ENCODE measurements around the gene GATA2.

The GATA2 gene

DNA sequence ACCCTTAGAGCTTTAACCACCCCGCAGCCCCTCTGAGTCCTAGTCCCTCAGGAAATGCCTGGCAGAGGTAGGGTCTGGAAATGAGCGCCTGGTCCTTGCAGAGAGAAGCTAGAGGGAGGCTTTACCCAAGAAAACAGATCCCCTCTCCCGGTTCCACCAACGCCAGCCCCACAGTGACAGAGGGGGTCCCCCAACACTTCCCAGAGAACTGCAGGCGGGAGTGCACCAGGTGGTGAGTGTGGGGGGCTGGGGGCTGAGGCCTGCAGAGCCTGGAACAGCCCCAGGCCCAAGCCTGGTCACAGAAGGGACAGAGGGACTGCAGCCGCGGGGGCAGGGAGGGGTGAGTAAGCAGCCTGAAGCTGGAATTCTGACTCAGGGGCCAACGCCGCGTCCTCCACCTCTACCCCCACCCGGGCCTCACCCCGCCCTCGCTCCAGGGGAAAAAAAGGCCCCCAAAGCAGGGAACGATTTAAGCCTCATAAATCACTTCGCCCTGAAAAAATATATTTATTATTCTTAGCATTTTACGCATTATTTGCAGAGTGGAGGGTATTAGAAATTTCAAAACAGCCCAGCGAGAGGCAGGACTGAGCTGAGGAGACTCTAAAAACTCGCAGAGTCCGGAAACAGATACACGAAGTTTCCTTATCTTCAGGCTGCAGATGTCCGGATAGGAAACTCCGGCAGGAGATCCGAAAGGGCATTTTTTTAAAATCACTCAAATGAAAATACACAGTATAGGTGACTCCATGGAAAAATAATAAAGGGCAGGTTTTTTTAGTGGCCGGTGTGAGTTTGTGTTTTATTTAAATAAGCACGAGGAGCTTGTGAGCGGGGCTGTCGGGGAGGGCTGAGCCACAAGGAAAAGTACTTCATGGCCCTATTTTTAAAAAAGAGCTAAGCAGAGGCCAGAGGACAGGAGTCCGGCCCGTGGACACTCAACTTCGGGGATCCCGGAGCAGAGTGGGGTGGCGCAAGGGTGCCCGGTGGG, 10.0 kb downstream of the GATA2 start:
- TF ChIP-seq YY1 (IDR thresholded peaks at IDR 0.05; ENCODE audit: low read depth) (no peak), CEBPB (IDR thresholded peaks at IDR 0.05) (no peak), TAF1 (IDR thresholded peaks at IDR 0.05; ENCODE audit: low read depth) (no peak), USF1 (IDR thresholded peaks at IDR 0.05) (no peak)
- TF ChIP-seq, protein P1, sequence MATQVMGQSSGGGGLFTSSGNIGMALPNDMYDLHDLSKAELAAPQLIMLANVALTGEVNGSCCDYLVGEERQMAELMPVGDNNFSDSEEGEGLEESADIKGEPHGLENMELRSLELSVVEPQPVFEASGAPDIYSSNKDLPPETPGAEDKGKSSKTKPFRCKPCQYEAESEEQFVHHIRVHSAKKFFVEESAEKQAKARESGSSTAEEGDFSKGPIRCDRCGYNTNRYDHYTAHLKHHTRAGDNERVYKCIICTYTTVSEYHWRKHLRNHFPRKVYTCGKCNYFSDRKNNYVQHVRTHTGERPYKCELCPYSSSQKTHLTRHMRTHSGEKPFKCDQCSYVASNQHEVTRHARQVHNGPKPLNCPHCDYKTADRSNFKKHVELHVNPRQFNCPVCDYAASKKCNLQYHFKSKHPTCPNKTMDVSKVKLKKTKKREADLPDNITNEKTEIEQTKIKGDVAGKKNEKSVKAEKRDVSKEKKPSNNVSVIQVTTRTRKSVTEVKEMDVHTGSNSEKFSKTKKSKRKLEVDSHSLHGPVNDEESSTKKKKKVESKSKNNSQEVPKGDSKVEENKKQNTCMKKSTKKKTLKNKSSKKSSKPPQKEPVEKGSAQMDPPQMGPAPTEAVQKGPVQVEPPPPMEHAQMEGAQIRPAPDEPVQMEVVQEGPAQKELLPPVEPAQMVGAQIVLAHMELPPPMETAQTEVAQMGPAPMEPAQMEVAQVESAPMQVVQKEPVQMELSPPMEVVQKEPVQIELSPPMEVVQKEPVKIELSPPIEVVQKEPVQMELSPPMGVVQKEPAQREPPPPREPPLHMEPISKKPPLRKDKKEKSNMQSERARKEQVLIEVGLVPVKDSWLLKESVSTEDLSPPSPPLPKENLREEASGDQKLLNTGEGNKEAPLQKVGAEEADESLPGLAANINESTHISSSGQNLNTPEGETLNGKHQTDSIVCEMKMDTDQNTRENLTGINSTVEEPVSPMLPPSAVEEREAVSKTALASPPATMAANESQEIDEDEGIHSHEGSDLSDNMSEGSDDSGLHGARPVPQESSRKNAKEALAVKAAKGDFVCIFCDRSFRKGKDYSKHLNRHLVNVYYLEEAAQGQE (IDR thresholded peaks at IDR 0.05; ENCODE audit: low read depth) = no peak

- TF ChIP-seq NFIC (IDR thresholded peaks at IDR 0.05) (no peak), EGR1 (IDR thresholded peaks at IDR 0.05) (no peak), EP300 (IDR thresholded peaks at IDR 0.05; ENCODE audit: borderline replicate concordance) (no peak), USF1 (IDR thresholded peaks at IDR 0.05) (no peak)
- TF ChIP-seq, protein P1 (IDR thresholded peaks at IDR 0.05; ENCODE audit: low read depth) = no peak
Observed at GRCh38 chr3:128482175-128482574, 10.8 kb downstream of the GATA2 start.

DNA sequence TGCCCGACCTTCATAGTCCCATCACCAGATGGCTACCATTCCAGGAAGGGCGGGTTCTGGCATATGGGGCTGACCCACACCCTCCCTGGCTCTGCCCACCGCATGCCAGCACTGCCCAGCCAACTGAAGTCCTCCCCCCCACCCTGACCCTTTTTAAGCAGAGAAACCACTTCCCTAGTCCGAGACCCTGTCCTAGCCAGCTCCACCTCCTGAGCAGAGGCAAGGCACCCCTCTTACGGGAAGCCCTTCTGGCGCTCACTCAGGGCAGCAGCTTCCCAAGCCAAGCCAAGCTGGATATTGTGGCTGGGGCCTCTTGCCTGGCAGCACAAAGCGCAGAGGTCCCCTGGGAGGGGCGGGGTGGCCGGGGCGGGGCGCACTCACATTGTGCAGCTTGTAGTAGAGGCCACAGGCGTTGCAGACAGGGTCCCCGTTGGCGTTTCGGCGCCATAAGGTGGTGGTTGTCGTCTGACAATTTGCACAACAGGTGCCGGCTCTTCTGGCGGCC, 11.5 kb downstream of the GATA2 start:
- TF ChIP-seq, protein P2, sequence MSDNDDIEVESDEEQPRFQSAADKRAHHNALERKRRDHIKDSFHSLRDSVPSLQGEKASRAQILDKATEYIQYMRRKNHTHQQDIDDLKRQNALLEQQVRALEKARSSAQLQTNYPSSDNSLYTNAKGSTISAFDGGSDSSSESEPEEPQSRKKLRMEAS (IDR thresholded peaks at IDR 0.05) = no peak
- TF ChIP-seq USF1 (IDR thresholded peaks at IDR 0.05) (no peak), CEBPB (IDR thresholded peaks at IDR 0.05) (no peak), YY1 (IDR thresholded peaks at IDR 0.05; ENCODE audit: low read depth) (no peak), RAD21 (IDR thresholded peaks at IDR 0.05; ENCODE audit: low read depth) (no peak), TAF1 (IDR thresholded peaks at IDR 0.05; ENCODE audit: low read depth) (no peak), EGR1 (IDR thresholded peaks at IDR 0.05) (no peak), CREB1 (IDR thresholded peaks at IDR 0.05; ENCODE audit: low read depth) (no peak), NFIC (IDR thresholded peaks at IDR 0.05) (no peak), EP300 (IDR thresholded peaks at IDR 0.05; ENCODE audit: borderline replicate concordance) (no peak), ZBTB7A (IDR thresholded peaks at IDR 0.05; ENCODE audit: low read depth) (no peak), TEAD4 (IDR thresholded peaks at IDR 0.05) (no peak), FOXM1 (IDR thresholded peaks at IDR 0.05; ENCODE audit: borderline replicate concordance, low read depth) (no peak), TCF12 (IDR thresholded peaks at IDR 0.05; ENCODE audit: low read depth) (no peak)
- TF ChIP-seq, protein P1 (IDR thresholded peaks at IDR 0.05; ENCODE audit: low read depth) = no peak

DNA sequence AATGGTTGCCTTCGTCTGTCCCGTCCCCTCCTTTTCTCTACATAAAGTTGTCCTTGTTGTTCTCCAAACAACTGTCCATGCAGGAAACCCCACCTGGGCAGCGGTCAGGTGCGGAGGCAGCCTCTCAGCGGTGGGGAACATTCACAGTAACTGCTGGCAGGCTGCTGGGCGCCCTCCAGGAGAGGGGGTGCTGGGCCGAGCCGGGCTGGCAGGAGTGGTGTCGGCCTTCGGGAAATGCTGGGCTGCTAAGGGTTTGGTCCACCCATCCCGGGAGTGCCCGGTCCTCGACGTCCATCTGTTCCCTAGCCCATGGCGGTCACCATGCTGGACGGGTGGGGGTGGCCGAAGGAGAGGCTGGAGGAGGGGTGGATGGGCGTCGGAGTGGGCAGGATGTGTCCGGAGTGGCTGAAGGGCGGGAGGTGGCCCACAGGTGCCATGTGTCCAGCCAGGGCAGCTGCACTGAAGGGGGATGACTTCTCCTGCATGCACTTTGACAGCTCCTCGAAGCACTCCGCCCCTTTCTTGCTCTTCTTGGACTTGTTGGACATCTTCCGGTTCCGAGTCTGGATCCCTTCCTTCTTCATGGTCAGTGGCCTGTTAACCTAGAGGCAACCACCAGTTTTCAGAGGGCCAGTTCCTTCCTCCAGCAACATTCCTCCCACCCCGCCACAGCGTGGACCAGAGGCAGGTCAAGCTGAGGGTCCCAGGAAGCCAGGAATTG, 12.1 kb downstream of the GATA2 start:
- TF ChIP-seq YY1 (IDR thresholded peaks at IDR 0.05; ENCODE audit: low read depth) (no peak), TCF12 (IDR thresholded peaks at IDR 0.05; ENCODE audit: low read depth) (no peak), TEAD4 (IDR thresholded peaks at IDR 0.05) (no peak), CREB1 (IDR thresholded peaks at IDR 0.05; ENCODE audit: low read depth) (no peak), EP300 (IDR thresholded peaks at IDR 0.05; ENCODE audit: borderline replicate concordance) (no peak), EGR1 (IDR thresholded peaks at IDR 0.05) (no peak)
- TF ChIP-seq, protein P2 (IDR thresholded peaks at IDR 0.05) = no peak
- TF ChIP-seq, protein P1 (IDR thresholded peaks at IDR 0.05; ENCODE audit: low read depth) = no peak
